HG03025 (cell line): ENCODE measurements around the gene CELF2.
A peak's percentile ranks its signal among the peaks of the same experiment; 100 is the strongest.

ENCODE experiments used
- ATAC-seq: cut with Tn5 transposase; IDR thresholded peaks from one replicate; pipeline ENCODE4 v1.9.1; 2021; ENCODE audit warnings: mild to moderate bottlenecking, moderate library complexity; ENCODE audit not compliant: unreplicated experiment, low FRiP score

The CELF2 gene

DNA sequence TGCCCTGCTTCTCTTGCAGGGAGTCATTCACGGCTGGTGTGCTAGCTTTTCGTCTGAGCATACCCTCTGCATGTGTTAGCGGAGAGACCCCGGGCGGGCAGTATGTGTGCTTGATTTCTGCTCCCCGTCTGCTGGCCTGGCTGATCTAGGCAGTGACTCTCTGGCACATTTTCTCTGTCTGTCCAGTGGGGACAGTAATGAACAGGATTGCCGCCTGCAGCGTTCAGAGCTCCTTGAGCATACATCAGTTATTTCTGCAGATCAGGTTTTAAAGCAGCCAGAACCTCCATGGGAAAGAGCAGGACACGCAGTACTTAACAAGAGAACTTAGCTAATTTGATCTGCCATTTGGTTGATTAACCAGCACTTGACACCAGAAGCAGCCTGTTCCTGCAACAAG, 242.5 kb downstream of the CELF2 start:
- ATAC-seq = no peak

DNA sequence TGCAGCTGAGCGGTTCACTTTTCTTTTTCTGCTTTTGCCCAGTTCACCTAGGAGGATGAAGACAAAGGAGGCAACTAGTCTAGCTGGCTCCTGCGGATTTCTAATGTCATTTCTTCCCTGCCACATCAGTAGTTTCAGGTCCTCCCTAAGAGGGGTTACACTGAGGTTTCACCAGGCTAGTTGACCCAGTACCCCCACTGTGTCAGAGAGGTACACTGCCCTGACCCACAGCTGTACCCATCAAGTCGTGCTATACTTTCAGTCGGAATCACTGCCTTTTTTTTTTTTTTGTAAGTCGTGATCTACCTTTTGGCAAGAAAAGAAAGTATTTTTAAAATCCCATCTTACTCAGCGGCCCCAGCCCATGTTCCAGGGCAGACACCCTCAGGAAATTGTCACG, 243.5 kb downstream of the CELF2 start:
- no peak for ATAC-seq

DNA sequence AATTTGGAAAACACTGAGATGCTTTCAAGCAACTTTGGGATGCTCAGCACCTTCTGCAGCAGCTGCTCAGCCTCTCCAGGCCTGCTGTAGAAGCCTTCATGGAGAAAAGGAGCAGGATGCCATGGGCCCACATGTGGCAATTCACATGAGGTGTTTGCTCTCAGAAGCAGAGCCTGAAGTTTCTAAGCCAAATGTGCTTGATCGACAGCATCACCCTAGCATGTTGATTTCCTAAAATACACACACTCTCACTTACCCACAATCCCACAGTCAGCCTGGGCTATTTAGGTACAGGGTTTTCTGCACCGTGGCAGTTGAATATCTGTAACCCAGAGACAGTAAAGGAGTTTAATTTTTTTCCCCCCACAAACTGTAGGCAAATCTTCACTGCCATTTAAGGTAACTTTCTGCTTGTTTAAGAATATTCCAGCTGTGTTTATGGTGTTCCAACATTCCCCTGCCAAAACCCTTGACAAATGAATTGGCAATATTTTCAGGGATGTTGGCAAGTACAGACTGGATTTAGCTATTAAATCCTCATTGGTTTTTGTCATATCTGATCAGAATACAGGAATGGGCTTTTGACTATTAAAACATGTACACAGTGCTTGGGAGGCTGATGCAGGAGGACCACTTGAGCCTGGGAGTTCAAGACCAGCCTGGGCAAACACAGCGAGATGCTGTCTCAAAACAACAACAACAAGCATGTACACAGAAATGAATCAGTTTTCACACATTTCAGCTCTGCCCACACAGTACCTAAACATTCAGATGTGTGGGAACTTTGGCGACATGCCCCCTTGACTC, 244.2 kb downstream of the CELF2 start:
- no peak for ATAC-seq

- no peak for ATAC-seq
Measured at GRCh38 chr10:11262494-11263345, 245.0 kb downstream of the CELF2 start.

DNA sequence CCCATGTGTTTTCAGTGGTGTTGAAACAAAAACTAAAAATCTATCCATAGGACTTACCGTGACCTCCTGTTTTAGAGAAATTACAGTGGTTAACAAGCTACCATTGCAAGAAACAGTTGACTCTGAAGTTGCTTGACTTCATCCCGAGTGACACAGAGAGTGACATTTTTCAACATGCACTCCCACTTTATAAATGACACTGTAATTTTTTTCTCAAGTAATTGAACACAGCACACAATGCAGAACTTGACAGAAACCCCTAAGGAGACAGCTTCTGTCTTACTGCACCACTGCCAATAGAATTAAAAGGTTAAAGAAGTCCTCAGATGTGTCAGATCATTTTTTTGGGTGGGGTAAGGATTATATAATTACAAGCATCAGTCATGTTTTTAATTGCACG, 246.1 kb downstream of the CELF2 start:
- no peak for ATAC-seq

GRCh38 chr10:11264296-11265048, 246.8 kb downstream of the CELF2 start:
- ATAC-seq = no peak

GRCh38 chr10:11265484-11265883, 247.8 kb downstream of the CELF2 start:
- no peak for ATAC-seq

GRCh38 chr10:11266426-11266825, 248.8 kb downstream of the CELF2 start:
- ATAC-seq = no peak

- peak; percentile 78 for ATAC-seq
Measured at GRCh38 chr10:11270135-11270857, 252.6 kb downstream of the CELF2 start.

DNA sequence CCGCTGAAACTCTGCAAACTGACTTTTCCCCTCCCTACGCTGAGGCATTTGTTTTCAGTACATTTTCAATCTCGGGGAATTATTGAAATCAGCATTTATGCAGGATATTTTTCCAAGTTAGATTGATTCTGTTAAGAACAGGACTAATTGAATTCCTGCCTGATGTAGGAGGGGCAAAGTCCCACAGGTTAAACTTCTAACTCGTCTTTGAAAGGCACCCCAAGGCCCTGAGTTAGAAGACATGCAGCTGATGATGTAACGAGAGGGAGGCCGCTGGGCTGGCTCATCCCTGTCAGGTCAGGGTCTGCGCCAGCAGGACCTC, 253.1 kb downstream of the CELF2 start:
- ATAC-seq = no peak

GRCh38 chr10:11272915-11273389, 255.3 kb downstream of the CELF2 start:
- peak; percentile 41 for ATAC-seq

DNA sequence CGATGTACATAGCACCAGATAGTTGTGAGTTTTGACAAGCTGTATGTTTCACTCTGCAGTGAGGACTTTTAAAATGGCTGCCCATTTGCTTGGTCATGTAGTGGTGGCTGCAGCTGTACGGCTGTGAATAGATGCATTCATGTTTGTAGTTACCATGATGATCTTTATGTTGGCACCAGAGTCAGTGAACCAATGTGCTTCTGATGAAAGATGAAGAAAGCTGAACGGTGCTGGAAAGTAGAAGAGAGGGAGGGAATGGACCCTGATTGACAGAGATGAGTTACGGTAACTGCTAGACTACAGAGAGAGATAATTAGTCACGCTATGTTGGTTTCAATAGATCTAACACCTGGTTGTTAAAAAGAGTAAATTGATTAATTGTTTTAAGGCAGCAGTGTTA, 256.8 kb downstream of the CELF2 start:
- no peak for ATAC-seq

GRCh38 chr10:11275651-11276050, 258.0 kb downstream of the CELF2 start:
- no peak for ATAC-seq

GRCh38 chr10:11276449-11276990, 258.8 kb downstream of the CELF2 start:
- ATAC-seq = no peak

GRCh38 chr10:11279314-11279713, 261.6 kb downstream of the CELF2 start:
- ATAC-seq = no peak

- no peak for ATAC-seq
Measured at GRCh38 chr10:11280187-11280932, 262.7 kb downstream of the CELF2 start.

GRCh38 chr10:11282156-11282555, 264.5 kb downstream of the CELF2 start:
- no peak for ATAC-seq

DNA sequence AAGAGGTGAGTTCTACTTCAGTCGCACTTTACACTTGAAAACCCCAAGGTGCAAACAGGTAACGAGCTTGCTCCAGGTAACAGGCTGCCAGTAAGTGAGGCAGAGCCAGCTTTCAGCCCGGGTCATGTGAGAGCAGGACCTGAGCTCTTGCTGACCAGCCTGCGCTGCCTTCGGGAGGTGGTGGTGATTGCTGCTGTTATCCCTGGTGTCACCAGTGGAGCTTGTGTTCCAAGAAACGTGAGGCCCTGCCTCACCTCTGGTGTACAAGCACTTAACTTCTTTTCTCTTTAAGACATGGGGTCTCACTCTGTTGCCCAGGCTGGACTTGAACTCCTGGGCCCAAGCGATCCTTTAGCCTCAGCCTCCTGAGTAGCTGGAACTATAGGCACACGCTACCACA, 265.0 kb downstream of the CELF2 start:
- ATAC-seq = no peak

- no peak for ATAC-seq
Measured at GRCh38 chr10:11284291-11285085, 266.8 kb downstream of the CELF2 start.
